Neural progenitor cell (in vitro differentiated cells): ENCODE results near the gene VPS33B.

Experiments used
- EZH2 ChIP-seq: fragments of 200-600 bp; sonication (generic); IDR thresholded peaks from 2 replicates; pipeline ENCODE4 v1.6.1; 2017; ENCODE audit warnings: antibody characterized with exemption, mild to moderate bottlenecking, moderate library complexity
- EZH2phosphoT487 ChIP-seq: fragments of 200-600 bp; sonication (generic); IDR thresholded peaks from 2 replicates; pipeline ENCODE4 v1.6.1; 2017; ENCODE audit warnings: antibody characterized with exemption
- TF ChIP-seq, protein P1 (sequence below): fragments of 200-600 bp; sonication (generic); IDR thresholded peaks from 2 replicates; pipeline ENCODE4 v1.5.1; 2017; ENCODE audit warnings: antibody characterized with exemption, mild to moderate bottlenecking

DNA sequence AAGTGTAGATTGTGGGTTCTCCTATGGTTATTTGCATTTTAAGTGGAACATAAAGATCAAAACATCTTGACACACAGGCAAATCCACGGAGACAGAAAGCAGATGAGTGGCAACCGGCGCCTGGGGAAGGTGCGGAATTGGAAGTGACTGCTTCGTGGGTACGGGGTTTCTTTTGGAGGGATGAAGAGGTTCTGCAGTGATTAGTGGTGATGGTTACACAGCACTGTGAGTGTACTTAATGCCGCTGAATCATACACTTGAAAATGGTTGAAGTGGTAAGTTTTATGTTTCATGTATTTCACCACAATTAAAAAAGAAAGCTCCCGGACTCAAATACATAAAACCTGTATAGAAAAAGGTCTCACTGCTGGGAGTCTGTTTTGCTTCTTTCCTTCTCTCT lies 18.5 kb upstream of the VPS33B start:
- TF ChIP-seq, protein P1, sequence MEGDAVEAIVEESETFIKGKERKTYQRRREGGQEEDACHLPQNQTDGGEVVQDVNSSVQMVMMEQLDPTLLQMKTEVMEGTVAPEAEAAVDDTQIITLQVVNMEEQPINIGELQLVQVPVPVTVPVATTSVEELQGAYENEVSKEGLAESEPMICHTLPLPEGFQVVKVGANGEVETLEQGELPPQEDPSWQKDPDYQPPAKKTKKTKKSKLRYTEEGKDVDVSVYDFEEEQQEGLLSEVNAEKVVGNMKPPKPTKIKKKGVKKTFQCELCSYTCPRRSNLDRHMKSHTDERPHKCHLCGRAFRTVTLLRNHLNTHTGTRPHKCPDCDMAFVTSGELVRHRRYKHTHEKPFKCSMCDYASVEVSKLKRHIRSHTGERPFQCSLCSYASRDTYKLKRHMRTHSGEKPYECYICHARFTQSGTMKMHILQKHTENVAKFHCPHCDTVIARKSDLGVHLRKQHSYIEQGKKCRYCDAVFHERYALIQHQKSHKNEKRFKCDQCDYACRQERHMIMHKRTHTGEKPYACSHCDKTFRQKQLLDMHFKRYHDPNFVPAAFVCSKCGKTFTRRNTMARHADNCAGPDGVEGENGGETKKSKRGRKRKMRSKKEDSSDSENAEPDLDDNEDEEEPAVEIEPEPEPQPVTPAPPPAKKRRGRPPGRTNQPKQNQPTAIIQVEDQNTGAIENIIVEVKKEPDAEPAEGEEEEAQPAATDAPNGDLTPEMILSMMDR: no peak
- TF ChIP-seq EZH2 (no peak), EZH2phosphoT487 (no peak)
